ENCODE results near the gene KCTD10. TPM values are rescaled to one million over a fixed set of nuclear protein-coding genes. Genes with fewer than 3 reads are reported as not detected.

KCTD10 gene
- total RNA-seq, 1 experiment from 2014 or later: 54.5 TPM

GRCh38 chr12:109523504-109523903, 46.4 kb upstream of the KCTD10 start:
- no peak for TF ChIP-seq CTCF (conservative IDR thresholded peaks at IDR 0.05; ENCODE audit: low read depth, low read length)
- TF ChIP-seq EZH2 (IDR thresholded peaks at IDR 0.05; ENCODE audit: borderline replicate concordance, low read depth, low read length, poor library complexity, severe bottlenecking): no peak
- ChIA-PET POLR2A (ENCODE audit: low non-redundant PET) (no interaction called here), CTCF (interaction anchor here (1.3 kb wide), 1 partner anchor 252 kb away, joined by 4 read pairs; no protein-coding TSS in a partner anchor)
- Histone ChIP-seq H3K4me1 (ENCODE audit: insufficient read depth, low read length, poor library complexity, severe bottlenecking) (peaks cover 17% of the 10 kb centered on the region), H3K9me3 (ENCODE audit: low read depth, low read length, poor library complexity, severe bottlenecking) (no peaks in the 10 kb centered on the region), H3K4me3 (ENCODE audit: low read depth, low read length, poor library complexity, severe bottlenecking) (no peak overlapping the region), H3K27me3 (replicated peaks; ENCODE audit: insufficient read depth, low read depth, low read length, poor library complexity) (no peaks in the 10 kb centered on the region), H3K36me3 (ENCODE audit: insufficient read depth, low read length, poor library complexity, severe bottlenecking) (no peaks in the 10 kb centered on the region), H3K27ac (ENCODE audit: low read depth, low read length, poor library complexity, severe bottlenecking) (no peak overlapping the region)
- no TSS peak for BruUV-seq (replicated peaks)
- DNase-seq (ENCODE audit: low spot score): no peak
- intact Hi-C loops (cut with micrococcal nuclease; ENCODE audit: unreplicated experiment): no loop called here

- H3K27ac ChIP-seq (ENCODE audit: low read depth, low read length, poor library complexity, severe bottlenecking): no peak overlapping the region
- H3K9me3 ChIP-seq (ENCODE audit: low read depth, low read length, poor library complexity, severe bottlenecking): no peaks in the 10 kb centered on the region
- no peak overlapping the region for H3K4me3 ChIP-seq (ENCODE audit: low read depth, low read length, poor library complexity, severe bottlenecking)
- ChIA-PET CTCF (interaction anchor here (1.3 kb wide), 1 partner anchor 252 kb away, joined by 4 read pairs; no protein-coding TSS in a partner anchor), POLR2A (ENCODE audit: low non-redundant PET) (no interaction called here)
- peaks cover 17% of the 10 kb centered on the region for H3K4me1 ChIP-seq (ENCODE audit: insufficient read depth, low read length, poor library complexity, severe bottlenecking)
- no peak for TF ChIP-seq EZH2 (IDR thresholded peaks at IDR 0.05; ENCODE audit: borderline replicate concordance, low read depth, low read length, poor library complexity, severe bottlenecking)
- TF ChIP-seq CTCF (conservative IDR thresholded peaks at IDR 0.05; ENCODE audit: low read depth, low read length): no peak
- BruUV-seq (replicated peaks): no TSS peak
- H3K27me3 ChIP-seq (replicated peaks; ENCODE audit: insufficient read depth, low read depth, low read length, poor library complexity): no peaks in the 10 kb centered on the region
- H3K36me3 ChIP-seq (ENCODE audit: insufficient read depth, low read length, poor library complexity, severe bottlenecking): no peaks in the 10 kb centered on the region
- no peak for DNase-seq (ENCODE audit: low spot score)
- intact Hi-C loops (cut with micrococcal nuclease; ENCODE audit: unreplicated experiment): no loop called here
Measured at GRCh38 chr12:109523071-109523470, 46.0 kb upstream of the KCTD10 start.

GRCh38 chr12:109521831-109522230, 44.7 kb upstream of the KCTD10 start:
- Histone ChIP-seq H3K9me3 (ENCODE audit: low read depth, low read length, poor library complexity, severe bottlenecking) (no peaks in the 10 kb centered on the region), H3K4me3 (ENCODE audit: low read depth, low read length, poor library complexity, severe bottlenecking) (no peak overlapping the region), H3K27me3 (replicated peaks; ENCODE audit: insufficient read depth, low read depth, low read length, poor library complexity) (no peaks in the 10 kb centered on the region), H3K4me1 (ENCODE audit: insufficient read depth, low read length, poor library complexity, severe bottlenecking) (peaks cover 17% of the 10 kb centered on the region), H3K36me3 (ENCODE audit: insufficient read depth, low read length, poor library complexity, severe bottlenecking) (peaks cover under 1% of the 10 kb centered on the region), H3K27ac (ENCODE audit: low read depth, low read length, poor library complexity, severe bottlenecking) (no peak overlapping the region)
- POLR2A ChIA-PET (ENCODE audit: low non-redundant PET): no interaction called here
- no TSS peak for BruUV-seq (replicated peaks)
- DNase-seq (ENCODE audit: low spot score): no peak
- intact Hi-C loops (cut with micrococcal nuclease; ENCODE audit: unreplicated experiment): no loop called here
- no peak for TF ChIP-seq CTCF (conservative IDR thresholded peaks at IDR 0.05; ENCODE audit: low read depth, low read length)
- no peak for TF ChIP-seq EZH2 (IDR thresholded peaks at IDR 0.05; ENCODE audit: borderline replicate concordance, low read depth, low read length, poor library complexity, severe bottlenecking)
- CTCF ChIA-PET: no interaction called here

Data from A673 (cell line).